ENCODE measurements around the gene TMUB2.

- peak; percentile 97 to 100 (median 99) for TF ChIP-seq CTCF (IDR thresholded peaks at IDR 0.05)
- TF ChIP-seq POLR2A (IDR thresholded peaks at IDR 0.05) = peak; percentile 43 to 45
Measured at GRCh38 chr17:44210342-44211192, 23.8 kb downstream of the TMUB2 start.
